Epithelial cell of alveolus of lung (primary cell): ENCODE measurements around the gene KLC3. TPM values are rescaled to one million over a fixed set of nuclear protein-coding genes. Genes with fewer than 3 reads are reported as not detected.

ENCODE experiments used
- total RNA-seq: library from RNA; depleted of rRNA; stranded (reverse); fragments of >200 nt; gene quantifications from 2 replicates; pipeline ENCODE4 v1.2.1, GENCODE V29; 2015

KLC3 gene
- 0.65 TPM in 1 of 2 replicates, not detected in the other for total RNA-seq

DNA sequence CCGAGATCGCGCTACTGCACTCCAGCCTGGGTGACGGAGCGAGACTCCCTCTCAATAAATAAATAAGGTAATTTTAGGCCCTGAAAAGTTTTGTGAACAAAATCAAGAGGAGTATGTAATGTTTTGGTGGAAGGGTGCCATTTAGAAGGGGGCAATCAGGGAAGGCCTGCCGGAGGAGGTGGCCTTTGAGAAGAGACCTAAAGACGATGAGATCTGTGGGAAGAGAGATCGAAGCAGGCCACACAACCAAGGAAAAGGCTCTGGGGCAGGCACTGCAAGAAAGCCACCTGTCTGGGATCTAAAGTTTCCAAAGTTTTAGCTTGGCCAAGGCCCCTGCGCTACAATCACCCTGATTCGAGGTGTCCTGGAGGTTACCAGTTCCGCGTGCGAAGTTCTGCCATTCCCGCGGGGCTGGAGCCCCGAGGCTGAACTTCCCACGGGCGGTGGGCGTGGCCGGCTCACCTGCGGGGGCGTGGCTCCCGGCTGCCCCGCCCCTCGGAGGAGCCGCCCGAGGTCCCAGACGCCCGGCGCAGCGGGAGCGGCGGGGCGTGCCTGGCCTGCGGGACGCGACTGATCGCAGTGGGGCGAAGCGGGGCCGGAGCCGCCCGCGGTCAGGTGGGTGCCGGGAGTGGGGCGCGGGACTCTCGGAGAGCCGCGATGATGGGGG lies at the start of gene KLC3:
KLC3 (plus strand) TSS at position 519 of the 667 bp plus-strand sequence. CDS start 4,792 bp downstream, outside the sequence.

DNA sequence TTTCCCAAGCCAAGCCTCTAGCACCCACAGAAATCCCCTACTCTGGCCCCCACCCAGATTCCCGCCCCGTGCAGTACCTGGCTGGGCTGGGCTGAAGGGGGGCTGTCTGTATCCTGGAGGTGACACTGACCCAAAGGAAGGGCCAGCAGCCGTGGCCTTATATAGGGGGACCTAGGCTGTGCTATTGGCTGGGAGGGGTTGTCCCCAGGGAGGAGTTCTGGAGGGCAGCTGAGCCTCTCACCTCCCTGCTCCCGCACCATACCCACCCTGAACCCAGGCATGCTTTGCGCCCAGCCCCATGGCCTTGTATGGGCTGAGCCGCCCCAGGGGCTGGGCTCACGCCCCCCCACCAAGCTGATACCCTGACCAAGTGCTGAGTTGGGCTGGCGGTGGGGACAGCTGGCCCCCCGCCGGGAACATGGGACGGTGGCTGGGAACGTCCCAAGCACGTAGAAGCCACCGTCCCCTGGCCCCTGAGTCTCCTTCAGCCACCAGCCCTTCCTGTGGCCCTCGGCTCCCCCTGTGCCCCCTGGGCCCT lies 17.7 kb upstream of the KLC3 start, which contains the start of gene CKM:
CKM (minus strand) TSS at position 132 of the 538 bp plus-strand sequence. CDS start 3,162 bp downstream, outside the sequence.

DNA sequence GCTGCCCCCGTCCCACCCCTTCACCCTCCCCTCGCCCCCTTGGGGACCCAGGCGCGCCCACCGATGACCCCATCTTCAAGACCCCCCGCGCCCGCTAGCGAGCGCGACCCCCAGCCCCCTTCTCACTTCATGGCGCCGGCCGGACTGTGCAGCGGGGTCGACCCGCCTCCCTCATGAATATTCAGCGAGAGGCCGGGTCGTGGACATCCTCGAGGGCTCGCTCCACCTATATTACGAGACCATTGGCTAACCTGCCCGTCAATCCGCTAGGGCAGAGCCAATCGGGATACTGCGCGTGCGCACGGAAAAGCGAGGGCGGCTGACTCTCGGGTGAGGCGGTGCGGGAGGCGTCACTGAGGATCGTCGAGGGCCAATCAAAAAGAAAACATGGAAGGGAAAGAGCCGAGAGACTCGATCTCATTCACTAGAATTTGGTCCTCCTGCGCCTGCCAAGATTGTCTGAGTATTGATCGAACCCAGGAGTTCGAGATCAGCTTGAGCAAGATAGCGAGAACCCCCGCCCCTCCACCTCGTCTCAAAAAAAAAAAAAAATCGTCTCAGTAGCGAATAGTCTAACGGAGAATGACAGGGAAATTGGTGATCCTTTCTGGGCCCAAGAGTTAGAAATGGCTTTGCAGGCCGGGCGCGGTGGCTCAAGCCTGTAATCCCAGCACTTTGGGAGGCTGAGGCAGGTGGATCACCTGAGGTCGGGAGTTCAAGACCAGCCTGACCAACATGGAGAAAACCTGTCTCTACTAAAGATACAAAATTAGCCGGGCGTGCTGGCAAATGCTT lies 30.1 kb downstream of the KLC3 start, which contains the start of gene ERCC2:
ERCC2 (minus strand) TSS at position 164 of the 795 bp plus-strand sequence; CDS start at position 131, 33 bp downstream.

Other genes starting within 250 kb of the KLC3 start
- 16.2 and 32.3 TPM in 2 replicates for gene PPP1R37, start 247.6 kb upstream of the KLC3 start, total RNA-seq
- gene NKPD1, start 179.8 kb upstream of the KLC3 start, total RNA-seq: under 0.01 and 0.16 TPM in 2 replicates
- 14.1 and 33.1 TPM in 2 replicates for gene TRAPPC6A, start 162.5 kb upstream of the KLC3 start, total RNA-seq
- 5.0 and 8.6 TPM in 2 replicates for gene BLOC1S3, start 162.0 kb upstream of the KLC3 start, total RNA-seq
- 0.24 TPM in 1 of 2 replicates, not detected in the other for gene EXOC3L2, start 95.3 kb upstream of the KLC3 start, total RNA-seq
- gene MARK4, start 89.5 kb upstream of the KLC3 start, total RNA-seq: 17.1 and 34.5 TPM in 2 replicates
- 6.0 TPM in 1 of 2 replicates, not detected in the other for gene CKM, start 17.9 kb upstream of the KLC3 start, total RNA-seq
- 14.2 and 39.7 TPM in 2 replicates for gene ERCC2, start 29.8 kb downstream of the KLC3 start, total RNA-seq
- 3.6 and 18.6 TPM in 2 replicates for gene PPP1R13L, start 64.3 kb downstream of the KLC3 start, total RNA-seq
- gene POLR1G, start 65.9 kb downstream of the KLC3 start, total RNA-seq: 3.4 and 9.3 TPM in 2 replicates
- gene ERCC1, start 83.2 kb downstream of the KLC3 start, total RNA-seq: 114 and 183 TPM in 2 replicates
- gene FOSB, start 127.2 kb downstream of the KLC3 start, total RNA-seq: 7.4 and 16.4 TPM in 2 replicates
- gene RTN2, start 156.3 kb downstream of the KLC3 start, total RNA-seq: 13.7 and 20.2 TPM in 2 replicates
- 1.2 and 5.6 TPM in 2 replicates for gene PPM1N, start 157.7 kb downstream of the KLC3 start, total RNA-seq
- gene VASP, start 166.7 kb downstream of the KLC3 start, total RNA-seq: 52.7 and 162 TPM in 2 replicates
- 5.8 and 8.5 TPM in 2 replicates for gene OPA3, start 244.1 kb downstream of the KLC3 start, total RNA-seq